Neuron (in vitro differentiated cells): ENCODE measurements around the gene CYB5D1.

Experiments
- H2AFZ ChIP-seq: one replicate; pipeline ENCODE4 v1.6.1; 2013; ENCODE audit warnings: low read depth, mild to moderate bottlenecking, inconsistent platforms, low read length, moderate library complexity
- H3K27me3 ChIP-seq: one replicate; pipeline ENCODE4 v1.6.1; 2013; ENCODE audit warnings: low read length; ENCODE audit not compliant: insufficient read depth
- H3K36me3 ChIP-seq: one replicate; pipeline ENCODE4 v1.6.1; 2013; ENCODE audit warnings: low read length; ENCODE audit not compliant: insufficient read depth
- H3K4me1 ChIP-seq: one replicate; pipeline ENCODE4 v1.6.1; 2013; ENCODE audit warnings: low read length; ENCODE audit not compliant: insufficient read depth
- H3K4me3 ChIP-seq: 2 replicates; pipeline ENCODE4 v1.5.1; 2013; ENCODE audit warnings: mild to moderate bottlenecking, low read length, moderate library complexity
- H3K9me3 ChIP-seq: one replicate; pipeline ENCODE4 v1.6.1; 2013; ENCODE audit warnings: low read length

Gene CYB5D1

DNA sequence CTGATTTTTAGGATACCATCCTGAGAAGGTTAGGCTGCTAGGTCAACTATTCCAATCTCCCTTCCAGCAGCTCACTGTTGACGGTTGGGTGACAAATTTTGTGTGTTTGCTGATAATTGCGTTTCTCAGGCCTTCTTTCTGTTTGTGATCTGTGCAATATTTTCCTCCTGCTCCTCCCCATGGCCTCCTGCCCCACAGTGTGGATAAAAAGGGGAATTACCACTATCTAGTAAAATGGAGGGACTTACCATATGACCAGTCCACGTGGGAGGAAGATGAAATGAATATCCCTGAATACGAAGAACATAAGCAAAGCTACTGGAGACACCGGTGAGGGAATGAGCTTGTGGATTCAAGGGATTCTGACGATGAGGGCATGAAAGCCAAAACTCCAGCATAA lies 40.0 kb downstream of the CYB5D1 start:
- H3K4me3 ChIP-seq = no peak overlapping the region
- H3K9me3 ChIP-seq = no peaks in the 10 kb centered on the region
- no peak overlapping the region for H2AFZ ChIP-seq
- no peaks in the 10 kb centered on the region for H3K4me1 ChIP-seq
- H3K27me3 ChIP-seq = no peaks in the 10 kb centered on the region
- H3K36me3 ChIP-seq = peaks cover 82% of the 10 kb centered on the region

DNA sequence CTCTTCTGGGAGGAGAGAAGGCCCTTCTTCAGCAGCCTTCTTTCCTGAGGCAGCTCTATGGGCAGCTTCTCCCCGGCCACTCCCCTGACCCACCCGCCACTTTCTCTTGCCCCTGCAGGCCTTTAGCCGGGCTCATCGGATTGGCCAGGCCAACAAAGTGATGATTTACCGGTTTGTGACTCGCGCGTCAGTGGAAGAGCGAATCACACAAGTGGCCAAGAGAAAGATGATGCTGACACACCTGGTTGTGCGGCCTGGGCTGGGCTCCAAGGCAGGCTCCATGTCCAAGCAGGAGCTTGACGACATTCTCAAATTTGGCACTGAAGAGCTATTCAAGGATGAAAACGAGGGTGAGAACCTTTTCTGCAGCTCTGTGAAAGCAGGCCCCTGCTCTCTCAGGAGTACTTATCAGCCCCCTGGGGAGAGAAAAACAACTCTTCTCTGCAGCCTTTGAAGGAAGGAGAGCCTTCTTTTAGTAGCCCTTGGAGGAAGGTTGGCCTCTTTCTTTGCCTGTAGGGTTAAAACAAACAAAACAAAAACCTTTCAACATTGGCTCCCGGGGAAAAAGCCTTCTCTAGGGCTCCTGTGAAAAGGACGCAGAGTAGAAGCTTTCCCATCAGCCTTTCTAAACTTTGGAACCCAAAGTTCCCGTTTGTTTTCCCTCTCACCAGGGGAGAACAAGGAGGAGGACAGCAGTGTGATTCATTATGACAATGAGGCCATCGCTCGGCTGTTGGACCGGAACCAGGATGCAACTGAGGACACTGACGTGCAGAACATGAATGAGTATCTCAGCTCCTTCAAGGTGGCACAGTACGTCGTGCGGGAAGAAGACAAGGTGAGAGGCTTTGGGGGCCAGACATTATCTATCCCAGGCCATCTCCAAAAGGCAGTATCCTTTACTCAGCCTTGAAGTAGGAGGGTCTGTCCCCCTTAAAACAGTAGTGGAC lies 45.6 kb downstream of the CYB5D1 start:
- no peaks in the 10 kb centered on the region for H3K27me3 ChIP-seq
- H3K36me3 ChIP-seq = peaks cover 96% of the 10 kb centered on the region
- no peaks in the 10 kb centered on the region for H3K4me1 ChIP-seq
- no peak overlapping the region for H3K4me3 ChIP-seq
- no peak overlapping the region for H2AFZ ChIP-seq
- no peaks in the 10 kb centered on the region for H3K9me3 ChIP-seq

DNA sequence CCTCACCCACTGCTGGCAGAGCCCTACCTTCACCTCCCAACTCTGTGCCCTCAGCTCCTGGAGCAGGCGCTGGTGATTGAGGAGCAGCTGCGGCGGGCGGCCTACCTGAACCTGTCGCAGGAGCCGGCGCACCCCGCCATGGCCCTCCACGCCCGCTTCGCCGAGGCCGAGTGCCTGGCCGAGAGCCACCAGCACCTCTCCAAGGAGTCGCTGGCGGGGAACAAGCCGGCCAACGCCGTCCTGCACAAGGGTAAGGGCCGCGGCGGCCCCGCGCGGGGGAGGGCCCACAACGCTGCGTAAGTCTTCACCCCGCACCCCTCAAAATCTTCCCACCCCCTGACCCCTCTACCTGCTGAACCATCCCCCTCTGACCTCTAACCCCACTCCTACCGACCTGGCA lies 51.3 kb downstream of the CYB5D1 start:
- H3K36me3 ChIP-seq = peaks cover 80% of the 10 kb centered on the region
- no peaks in the 10 kb centered on the region for H3K27me3 ChIP-seq
- H3K9me3 ChIP-seq = no peaks in the 10 kb centered on the region
- no peak overlapping the region for H3K4me3 ChIP-seq
- H2AFZ ChIP-seq = no peak overlapping the region
- H3K4me1 ChIP-seq = no peaks in the 10 kb centered on the region

DNA sequence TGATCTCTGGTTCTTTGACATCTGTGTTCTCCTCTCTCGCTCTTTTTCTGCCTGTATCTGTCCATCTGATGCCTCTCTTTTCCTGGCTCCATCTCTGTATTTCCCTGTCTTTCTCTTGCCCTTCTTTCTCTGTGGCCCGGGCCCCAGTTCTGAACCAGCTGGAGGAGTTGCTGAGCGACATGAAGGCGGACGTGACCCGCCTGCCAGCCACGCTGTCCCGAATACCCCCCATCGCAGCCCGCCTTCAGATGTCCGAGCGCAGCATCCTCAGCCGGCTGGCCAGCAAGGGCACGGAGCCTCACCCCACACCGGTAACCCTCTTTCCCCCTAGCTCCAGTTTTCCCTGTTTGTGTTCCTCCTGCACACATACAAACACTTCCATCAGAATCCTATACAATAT lies 52.5 kb downstream of the CYB5D1 start:
- H3K4me3 ChIP-seq = no peak overlapping the region
- no peaks in the 10 kb centered on the region for H3K9me3 ChIP-seq
- peaks cover 68% of the 10 kb centered on the region for H3K36me3 ChIP-seq
- no peaks in the 10 kb centered on the region for H3K27me3 ChIP-seq
- no peak overlapping the region for H2AFZ ChIP-seq
- peaks cover 9% of the 10 kb centered on the region for H3K4me1 ChIP-seq

DNA sequence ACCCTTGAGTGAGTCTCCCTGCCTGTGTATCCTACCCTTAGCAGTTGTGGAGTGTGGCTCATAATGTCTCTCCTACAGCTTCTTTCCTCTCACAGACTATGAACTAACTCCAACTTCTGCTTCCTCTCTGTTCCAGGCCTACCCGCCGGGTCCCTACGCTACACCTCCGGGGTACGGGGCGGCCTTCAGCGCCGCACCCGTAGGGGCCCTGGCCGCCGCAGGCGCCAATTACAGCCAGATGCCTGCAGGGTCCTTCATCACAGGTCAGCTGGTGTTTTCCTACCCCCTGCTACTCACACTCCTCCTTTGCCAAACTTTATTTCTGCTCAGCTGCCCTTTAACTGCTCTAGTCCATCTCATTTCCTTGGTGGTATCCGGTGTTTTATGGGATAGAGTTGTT lies 52.9 kb downstream of the CYB5D1 start:
- H3K27me3 ChIP-seq = no peaks in the 10 kb centered on the region
- peaks cover 64% of the 10 kb centered on the region for H3K36me3 ChIP-seq
- peaks cover 10% of the 10 kb centered on the region for H3K4me1 ChIP-seq
- H2AFZ ChIP-seq = no peak overlapping the region
- no peaks in the 10 kb centered on the region for H3K9me3 ChIP-seq
- no peak overlapping the region for H3K4me3 ChIP-seq

DNA sequence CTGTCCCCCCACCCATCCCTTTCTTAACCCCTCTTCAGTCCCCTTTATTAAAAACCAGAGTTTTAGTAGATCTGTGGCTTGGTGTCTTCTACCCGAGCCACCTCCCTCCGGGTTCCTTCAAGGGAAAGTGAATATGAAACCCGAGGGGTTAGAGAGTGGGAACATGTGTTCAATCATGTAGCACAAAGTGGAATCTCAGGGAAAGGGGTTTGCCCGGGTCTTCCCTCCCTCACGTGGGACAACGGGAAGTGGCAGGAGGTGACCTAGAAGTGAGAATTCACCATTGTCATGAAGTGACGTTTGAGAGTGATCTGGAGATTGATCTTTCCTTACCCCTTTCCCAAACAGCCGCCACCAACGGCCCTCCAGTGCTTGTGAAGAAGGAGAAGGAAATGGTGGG lies 53.3 kb downstream of the CYB5D1 start:
- Histone ChIP-seq H3K36me3 (peaks cover 60% of the 10 kb centered on the region), H3K4me3 (no peak overlapping the region), H3K27me3 (no peaks in the 10 kb centered on the region), H2AFZ (no peak overlapping the region), H3K9me3 (no peaks in the 10 kb centered on the region), H3K4me1 (peaks cover 10% of the 10 kb centered on the region)
